SK-N-SH (cell line): ENCODE data around the gene NHSL1. TPM values are rescaled to one million over a fixed set of nuclear protein-coding genes. Genes with fewer than 3 reads are reported as not detected.

Experiments used
- CTCF ChIA-PET: fragments of 300-600, 350-600 bp; formaldehyde crosslinking; extraction: SDS; loops from one replicate; lab custom pipeline; 2021; lab: Yijun Ruan, JAX
- POLR2A ChIA-PET: fragments of 350-600 bp; sonication (Branson Sonifier 250); formaldehyde crosslinking; extraction: SDS; loops from one replicate; lab custom pipeline; 2020; ENCODE audit warnings: antibody characterized with exemption, inconsistent platforms; lab: Yijun Ruan, JAX
- DNase-seq: peaks from one replicate; pipeline ENCODE4 v3.0.0; 2012
- H2AFZ ChIP-seq: fragments of 200-600 bp; sonication (generic); 2 replicates; pipeline ENCODE4 v1.8.1; 2016; ENCODE audit warnings: antibody characterized with exemption, mild to moderate bottlenecking, low read depth
- H3F3A ChIP-seq: fragments of 200-600 bp; sonication (generic); replicated peaks from 2 replicates; pipeline ENCODE3; 2016; ENCODE audit warnings: antibody characterized with exemption, mild to moderate bottlenecking; ENCODE audit not compliant: insufficient read depth
- H3K27ac ChIP-seq, 2 experiments: fragments of 200-500 bp in 1 of 2; fragments of 200-600 bp in 1 of 2; sonication (Bioruptor generic) in 1 of 2; sonication (generic), shearing (Covaris generic) in 1 of 2; 2 replicates each; pipeline versions ENCODE4 v1.5.1 to v1.6.1; 2014 to 2016; ENCODE audit warnings: low read depth in 2 of 2, inconsistent platforms in 1 of 2, low read length in 1 of 2, mild to moderate bottlenecking in 1 of 2, mixed read lengths in 1 of 2
- H3K27me3 ChIP-seq: fragments of 200-600 bp; sonication (generic), shearing (Covaris generic); 2 replicates; pipeline ENCODE4 v1.6.1; 2016; ENCODE audit warnings: mixed run types; ENCODE audit not compliant: insufficient read depth
- H3K36me3 ChIP-seq, 2 experiments: fragments of 200-500 bp in 1 of 2; fragments of 200-600 bp in 1 of 2; sonication (Bioruptor generic) in 1 of 2; sonication (generic) in 1 of 2; replicated peaks in 1 of 2; 2 replicates each; pipeline versions ENCODE3 to v1.5.1; 2014 to 2016; ENCODE audit warnings: low read length in 1 of 2, mild to moderate bottlenecking in 1 of 2; ENCODE audit not compliant: insufficient read depth in 2 of 2, control insufficient read depth in 1 of 2
- H3K4me1 ChIP-seq, 2 experiments: fragments of 200-500 bp in 1 of 2; fragments of 200-600 bp in 1 of 2; sonication (Bioruptor generic) in 1 of 2; sonication (generic), shearing (Covaris generic) in 1 of 2; 2 replicates each; pipeline versions ENCODE4 v1.5.1 to v1.6.1; 2014 to 2016; ENCODE audit warnings: low read depth in 1 of 2, low read length in 1 of 2, mixed run types in 1 of 2; ENCODE audit not compliant: insufficient read depth in 2 of 2, control insufficient read depth in 1 of 2
- H3K4me2 ChIP-seq: fragments of 200-600 bp; sonication (generic), shearing (Covaris generic); 2 replicates; pipeline ENCODE4 v1.6.1; 2017; ENCODE audit warnings: mixed run types
- H3K4me3 ChIP-seq, 2 experiments: fragments of 200-500 bp in 1 of 2; fragments of 200-600 bp in 1 of 2; sonication (Bioruptor generic) in 1 of 2; sonication (generic), shearing (Covaris generic) in 1 of 2; 2 replicates each; pipeline versions ENCODE4 v1.5.1 to v1.8.1; 2014 to 2016; ENCODE audit warnings: low read depth in 2 of 2, inconsistent platforms in 1 of 2, low read length in 1 of 2, mild to moderate bottlenecking in 1 of 2, mixed read lengths in 1 of 2, moderate library complexity in 1 of 2
- H3K79me2 ChIP-seq: fragments of 200-600 bp; sonication (generic); 2 replicates; pipeline ENCODE4 v1.8.1; 2017; ENCODE audit warnings: mild to moderate bottlenecking; ENCODE audit not compliant: insufficient read depth
- H3K9ac ChIP-seq: fragments of 200-600 bp; sonication (generic); 2 replicates; pipeline ENCODE4 v1.6.1; 2017; ENCODE audit warnings: mixed run types
- H3K9me2 ChIP-seq: fragments of 200-600 bp; sonication (generic); 2 replicates; pipeline ENCODE4 v1.6.1; 2017; ENCODE audit warnings: mixed run types
- H3K9me3 ChIP-seq: fragments of 200-600 bp; sonication (generic); 2 replicates; pipeline ENCODE4 v1.6.1; 2017; ENCODE audit warnings: mixed run types, mild to moderate bottlenecking, moderate library complexity
- H4K20me1 ChIP-seq: fragments of 200-600 bp; sonication (generic); 2 replicates; pipeline ENCODE4 v1.6.1; 2017; ENCODE audit warnings: mild to moderate bottlenecking, mixed run types; ENCODE audit not compliant: insufficient read depth
- CTCF ChIP-seq: fragments of 200-600 bp; sonication (generic); IDR thresholded peaks from 2 replicates; pipeline ENCODE4 v1.6.1; 2017; ENCODE audit warnings: antibody characterized with exemption, mild to moderate bottlenecking, moderate library complexity
- ELF1 ChIP-seq: IDR thresholded peaks from 2 replicates; pipeline ENCODE4 v1.4.0; 2012
- EZH2phosphoT487 ChIP-seq: fragments of 200-600 bp; sonication (generic); IDR thresholded peaks from 2 replicates; pipeline ENCODE4 v1.6.1; 2017; ENCODE audit warnings: low read depth, mixed run types, mild to moderate bottlenecking, antibody characterized with exemption, moderate library complexity, borderline replicate concordance
- FOSL2 ChIP-seq: IDR thresholded peaks from 2 replicates; pipeline ENCODE4 v1.4.0; 2012; ENCODE audit warnings: low read depth, mild to moderate bottlenecking, moderate library complexity, borderline replicate concordance
- FOXM1 ChIP-seq: IDR thresholded peaks from 2 replicates; pipeline ENCODE4 v1.4.0; 2012; ENCODE audit warnings: low read depth, mild to moderate bottlenecking
- IRF3 ChIP-seq: fragments of 150-350 bp; IDR thresholded peaks from 2 replicates; pipeline ENCODE4 v1.6.1; 2016; ENCODE audit warnings: mild to moderate bottlenecking, low read depth, low read length
- MAX ChIP-seq: IDR thresholded peaks from 2 replicates; pipeline ENCODE4 v1.4.0; 2012; ENCODE audit warnings: low read depth
- MEF2A ChIP-seq: IDR thresholded peaks from 2 replicates; pipeline ENCODE4 v1.4.0; 2012; ENCODE audit warnings: low read depth, borderline replicate concordance
- NFIC ChIP-seq: IDR thresholded peaks from 2 replicates; pipeline ENCODE4 v1.4.0; 2012; ENCODE audit warnings: borderline replicate concordance
- NRF1 ChIP-seq: IDR thresholded peaks from 2 replicates; pipeline ENCODE4 v1.6.1; 2012; ENCODE audit warnings: low read depth, mild to moderate bottlenecking, low read length
- RFX5 ChIP-seq: IDR thresholded peaks from 2 replicates; pipeline ENCODE4 v1.6.1; 2012; ENCODE audit warnings: mild to moderate bottlenecking, improper control_type of control experiment, low read length
- SIN3A ChIP-seq: IDR thresholded peaks from 2 replicates; pipeline ENCODE4 v1.6.1; 2012; ENCODE audit warnings: low read depth, mild to moderate bottlenecking, low read length, moderate library complexity, borderline replicate concordance
- SMC3 ChIP-seq: IDR thresholded peaks from 2 replicates; pipeline ENCODE4 v1.6.1; 2012; ENCODE audit warnings: low read depth, low read length, improper control_type of control experiment
- TEAD4 ChIP-seq: IDR thresholded peaks from 2 replicates; pipeline ENCODE4 v1.4.0; 2012; ENCODE audit warnings: mild to moderate bottlenecking, borderline replicate concordance; ENCODE audit not compliant: insufficient read depth
- USF2 ChIP-seq: fragments of 150-350 bp; IDR thresholded peaks from 2 replicates; pipeline ENCODE4 v1.6.1; 2017; ENCODE audit warnings: antibody characterized with exemption, low read length, low read depth, borderline replicate concordance
- ZBTB33 ChIP-seq: IDR thresholded peaks from 2 replicates; pipeline ENCODE4 v1.4.0; 2012; ENCODE audit warnings: low read depth, borderline replicate concordance
- WGBS: methylation state at CpG from one replicate; pipeline ENCODE4 v1.1.6; 2017; ENCODE audit warnings: low lambda C conversion rate; 5-methylcytosine and 5-hydroxymethylcytosine counted together
- polyA plus RNA-seq, 3 experiments: library from polyadenylated mRNA; depleted of rRNA; stranded (reverse); fragments of >200 nt; gene quantifications; 2 replicates each; pipeline ENCODE4 v1.2.3, GENCODE V29; 2012

NHSL1 gene
- polyA plus RNA-seq, 1 of the 3 experiments (the other 2 are of a cell fraction), result under 0.01 TPM

GRCh38 chr6:138393871-138394783 is 105.2 kb downstream of the NHSL1 start:
- H3K9ac ChIP-seq, result no peak overlapping the region
- H3K4me2 ChIP-seq, result no peak overlapping the region
- no peaks in the 10 kb centered on the region for H3K36me3 ChIP-seq
- H3K79me2 ChIP-seq, result no peaks in the 10 kb centered on the region
- no peaks in the 10 kb centered on the region for H3K9me2 ChIP-seq
- no peaks in the 10 kb centered on the region for H4K20me1 ChIP-seq
- CTCF ChIA-PET, result interaction anchor here (3.5 kb wide), 1 partner anchor 10 kb away, joined by 14 read pairs; the partner anchor contains the start of gene HEBP2
- POLR2A ChIA-PET, result no interaction called here
- H3K27me3 ChIP-seq, result no peaks in the 10 kb centered on the region; the same call in 1 of the 2 replicates
- no peak overlapping the region for H3K4me3 ChIP-seq
- no peaks in the 10 kb centered on the region for H3F3A ChIP-seq
- no peaks in the 10 kb centered on the region for H3K9me3 ChIP-seq
- no peaks in the 10 kb centered on the region for H3K4me1 ChIP-seq
- WGBS, result 20% methylated on average over 5 of the region's 5 CpGs
- H2AFZ ChIP-seq, result no peak overlapping the region
- no peak for TF ChIP-seq EZH2phosphoT487
- no peak for TF ChIP-seq ELF1
- TF ChIP-seq TEAD4, result no peak
- TF ChIP-seq FOSL2, result no peak
- no peak for TF ChIP-seq NFIC
- no peak for TF ChIP-seq FOXM1
- no peak for TF ChIP-seq MEF2A
- TF ChIP-seq ZBTB33, result no peak
- TF ChIP-seq IRF3, result no peak
- no peak for TF ChIP-seq SIN3A
- no peak for TF ChIP-seq NRF1
- no peak for TF ChIP-seq USF2
- no peak for TF ChIP-seq MAX
- TF ChIP-seq CTCF, result no peak
- TF ChIP-seq SMC3, result no peak
- no peak for TF ChIP-seq RFX5
- no peak for DNase-seq
- H3K27ac ChIP-seq, result no peak overlapping the region
